ENCODE results near the gene SUGCT.

Gene SUGCT

DNA sequence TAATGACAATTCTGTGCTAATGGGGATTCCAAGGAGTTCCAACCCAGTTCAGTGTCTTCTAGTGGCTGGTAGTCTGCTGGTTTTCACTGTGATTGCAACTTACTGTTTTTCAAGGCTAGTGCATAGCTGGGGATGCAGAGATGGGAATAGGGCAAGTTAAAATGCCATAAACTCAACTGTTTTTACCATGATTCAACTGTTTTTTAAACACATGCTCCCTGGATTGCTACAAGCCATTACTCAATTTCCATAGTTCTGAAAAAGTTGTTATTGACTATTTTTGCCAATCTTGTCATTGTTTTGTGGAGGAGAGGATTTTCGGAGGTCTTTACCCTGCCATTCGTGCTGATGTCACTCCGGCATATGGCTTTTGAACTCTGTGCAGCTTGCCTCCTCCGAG is 245.3 kb downstream of the SUGCT start:
- Histone ChIP-seq H3K9me3 (ENCODE audit: severe bottlenecking) (no peaks in the 10 kb centered on the region), H3K36me3 (no peaks in the 10 kb centered on the region), H3K27me3 (ENCODE audit: insufficient read depth, low read depth, severe bottlenecking) (no peaks in the 10 kb centered on the region), H3K27ac (no peak overlapping the region), H3K4me3 (ENCODE audit: low read depth, low read length) (no peak overlapping the region)
- TF ChIP-seq, protein P1, sequence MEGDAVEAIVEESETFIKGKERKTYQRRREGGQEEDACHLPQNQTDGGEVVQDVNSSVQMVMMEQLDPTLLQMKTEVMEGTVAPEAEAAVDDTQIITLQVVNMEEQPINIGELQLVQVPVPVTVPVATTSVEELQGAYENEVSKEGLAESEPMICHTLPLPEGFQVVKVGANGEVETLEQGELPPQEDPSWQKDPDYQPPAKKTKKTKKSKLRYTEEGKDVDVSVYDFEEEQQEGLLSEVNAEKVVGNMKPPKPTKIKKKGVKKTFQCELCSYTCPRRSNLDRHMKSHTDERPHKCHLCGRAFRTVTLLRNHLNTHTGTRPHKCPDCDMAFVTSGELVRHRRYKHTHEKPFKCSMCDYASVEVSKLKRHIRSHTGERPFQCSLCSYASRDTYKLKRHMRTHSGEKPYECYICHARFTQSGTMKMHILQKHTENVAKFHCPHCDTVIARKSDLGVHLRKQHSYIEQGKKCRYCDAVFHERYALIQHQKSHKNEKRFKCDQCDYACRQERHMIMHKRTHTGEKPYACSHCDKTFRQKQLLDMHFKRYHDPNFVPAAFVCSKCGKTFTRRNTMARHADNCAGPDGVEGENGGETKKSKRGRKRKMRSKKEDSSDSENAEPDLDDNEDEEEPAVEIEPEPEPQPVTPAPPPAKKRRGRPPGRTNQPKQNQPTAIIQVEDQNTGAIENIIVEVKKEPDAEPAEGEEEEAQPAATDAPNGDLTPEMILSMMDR (IDR thresholded peaks at IDR 0.05; ENCODE audit: low read depth, low read length), result no peak
- DNase-seq, result no peak

- H3K27ac ChIP-seq, result no peak overlapping the region
- TF ChIP-seq, protein P1 (IDR thresholded peaks at IDR 0.05; ENCODE audit: low read depth, low read length), result no peak
- no peaks in the 10 kb centered on the region for H3K9me3 ChIP-seq (ENCODE audit: severe bottlenecking)
- no peak for DNase-seq
- no peaks in the 10 kb centered on the region for H3K36me3 ChIP-seq
- no peaks in the 10 kb centered on the region for H3K27me3 ChIP-seq (ENCODE audit: insufficient read depth, low read depth, severe bottlenecking)
- H3K4me3 ChIP-seq (ENCODE audit: low read depth, low read length), result no peak overlapping the region
These were observed 247.3 kb downstream of the SUGCT start for GRCh38 chr7:40382145-40382544.

DNA sequence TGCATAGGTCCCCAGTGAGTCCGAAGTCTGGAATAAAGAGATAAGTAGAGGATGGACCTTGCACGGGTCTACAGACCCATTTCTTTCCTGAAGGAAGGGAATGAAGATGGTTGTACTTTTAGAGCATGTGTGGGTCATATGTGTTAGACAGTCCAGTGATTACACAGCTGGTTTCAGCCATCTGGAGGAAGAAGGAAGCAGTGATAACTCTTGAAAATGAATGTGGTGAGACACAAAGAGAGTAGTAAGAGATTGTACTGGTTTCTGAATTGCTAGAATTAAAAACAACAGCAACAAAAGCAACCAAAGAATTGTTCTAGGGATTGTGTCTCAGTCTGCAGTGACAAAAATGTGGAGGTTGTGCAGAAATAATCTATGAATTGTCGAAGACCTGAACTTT is 258.9 kb downstream of the SUGCT start:
- H3K36me3 ChIP-seq, result no peaks in the 10 kb centered on the region

DNA sequence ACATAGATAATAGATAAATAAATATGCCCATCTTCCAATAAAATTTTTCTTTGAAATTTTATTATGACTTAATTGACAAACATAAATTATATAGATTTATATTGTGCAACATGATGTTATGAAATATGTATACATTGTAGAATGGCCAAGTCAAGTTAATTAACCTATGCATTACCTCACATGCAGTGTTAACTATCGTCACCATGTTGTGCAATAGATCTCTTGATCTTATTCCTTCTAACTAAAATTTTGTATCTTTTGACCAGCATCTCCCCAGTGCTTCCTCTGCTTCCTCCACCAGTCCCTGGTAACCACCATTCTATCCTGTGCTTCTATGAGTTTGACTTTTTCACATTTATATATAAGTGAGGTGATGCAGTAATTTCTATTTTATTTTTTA is 259.6 kb downstream of the SUGCT start:
- Histone ChIP-seq H3K9me3 (ENCODE audit: severe bottlenecking) (no peaks in the 10 kb centered on the region), H3K36me3 (no peaks in the 10 kb centered on the region), H3K27ac (no peak overlapping the region), H3K27me3 (ENCODE audit: insufficient read depth, low read depth, severe bottlenecking) (no peaks in the 10 kb centered on the region), H3K4me3 (ENCODE audit: low read depth, low read length) (no peak overlapping the region)
- DNase-seq, result no peak
- TF ChIP-seq, protein P1 (IDR thresholded peaks at IDR 0.05; ENCODE audit: low read depth, low read length), result no peak

More for the DNA sequence above, 258.9 kb downstream of the SUGCT start:
- H3K9me3 ChIP-seq (ENCODE audit: severe bottlenecking), result no peaks in the 10 kb centered on the region
- TF ChIP-seq, protein P1 (IDR thresholded peaks at IDR 0.05; ENCODE audit: low read depth, low read length), result no peak
- no peak overlapping the region for H3K4me3 ChIP-seq (ENCODE audit: low read depth, low read length)
- no peak overlapping the region for H3K27ac ChIP-seq
- H3K27me3 ChIP-seq (ENCODE audit: insufficient read depth, low read depth, severe bottlenecking), result no peaks in the 10 kb centered on the region
- DNase-seq, result no peak

- TF ChIP-seq, protein P1 (IDR thresholded peaks at IDR 0.05; ENCODE audit: low read depth, low read length), result no peak
- no peaks in the 10 kb centered on the region for H3K36me3 ChIP-seq
- H3K27me3 ChIP-seq (ENCODE audit: insufficient read depth, low read depth, severe bottlenecking), result no peaks in the 10 kb centered on the region
- no peak overlapping the region for H3K4me3 ChIP-seq (ENCODE audit: low read depth, low read length)
- no peak for DNase-seq
- no peak overlapping the region for H3K27ac ChIP-seq
- no peaks in the 10 kb centered on the region for H3K9me3 ChIP-seq (ENCODE audit: severe bottlenecking)
These were observed 265.7 kb downstream of the SUGCT start for GRCh38 chr7:40400525-40400924.

DNA sequence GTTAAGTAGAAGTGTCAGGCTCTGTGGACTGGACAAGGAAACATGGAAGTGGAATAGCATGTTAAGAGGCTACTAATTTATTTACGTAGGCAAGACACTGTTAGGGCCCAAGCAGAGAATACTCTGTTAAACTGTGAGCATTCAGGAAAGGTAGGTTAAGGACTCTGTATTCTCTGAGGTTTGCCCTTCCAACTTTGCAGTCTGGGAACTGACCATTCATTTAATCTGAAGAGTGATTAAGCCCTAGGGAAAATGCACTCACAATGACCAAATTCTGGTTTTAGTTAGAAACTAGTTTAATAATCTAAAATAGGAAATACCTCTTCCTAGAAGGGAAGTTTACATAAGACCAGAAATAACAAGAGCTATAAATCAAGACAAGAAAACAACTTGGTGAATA is 266.6 kb downstream of the SUGCT start:
- no peak overlapping the region for H3K27ac ChIP-seq
- H3K36me3 ChIP-seq, result no peaks in the 10 kb centered on the region
- TF ChIP-seq, protein P1 (IDR thresholded peaks at IDR 0.05; ENCODE audit: low read depth, low read length), result no peak
- H3K9me3 ChIP-seq (ENCODE audit: severe bottlenecking), result no peaks in the 10 kb centered on the region
- DNase-seq, result no peak
- no peaks in the 10 kb centered on the region for H3K27me3 ChIP-seq (ENCODE audit: insufficient read depth, low read depth, severe bottlenecking)
- no peak overlapping the region for H3K4me3 ChIP-seq (ENCODE audit: low read depth, low read length)

Data from WERI-Rb-1 (cell line).